Measurements from ENCODE around the gene ZNF385B.

ZNF385B gene

DNA sequence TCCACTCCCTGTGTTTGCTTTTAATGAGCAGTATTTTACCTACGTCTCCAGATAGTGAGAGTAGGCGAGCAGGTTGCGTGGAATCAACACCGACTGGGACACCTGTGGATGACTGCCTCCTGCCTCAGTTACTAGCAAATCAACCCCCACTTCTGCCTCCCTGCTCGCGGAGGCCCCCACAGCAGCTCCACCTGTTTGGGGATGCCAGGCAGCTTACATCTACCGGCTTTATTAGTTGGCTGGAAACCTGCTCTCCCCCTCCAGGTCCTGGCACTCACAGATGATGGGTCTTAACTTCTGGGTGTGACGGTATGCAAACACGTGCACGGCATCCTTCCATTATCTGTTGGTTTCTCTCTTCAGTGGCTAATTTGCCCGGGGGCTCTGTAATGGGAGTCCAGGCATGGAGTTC, 432.3 kb downstream of the ZNF385B start:
- no peaks in the 10 kb centered on the region for H3K36me3 ChIP-seq
- H3K27ac ChIP-seq: no peak overlapping the region
- no peaks in the 10 kb centered on the region for H4K20me1 ChIP-seq
- TF ChIP-seq Cebpa-rat (IDR thresholded peaks at IDR 0.05): no peak
- no peak overlapping the region for H3K9ac ChIP-seq
- no peak overlapping the region for H3K4me2 ChIP-seq
- H3K27me3 ChIP-seq: no peaks in the 10 kb centered on the region
- H3K9me3 ChIP-seq: no peaks in the 10 kb centered on the region
- no peak overlapping the region for H3K4me3 ChIP-seq
- no peaks in the 10 kb centered on the region for H3K4me1 ChIP-seq

DNA sequence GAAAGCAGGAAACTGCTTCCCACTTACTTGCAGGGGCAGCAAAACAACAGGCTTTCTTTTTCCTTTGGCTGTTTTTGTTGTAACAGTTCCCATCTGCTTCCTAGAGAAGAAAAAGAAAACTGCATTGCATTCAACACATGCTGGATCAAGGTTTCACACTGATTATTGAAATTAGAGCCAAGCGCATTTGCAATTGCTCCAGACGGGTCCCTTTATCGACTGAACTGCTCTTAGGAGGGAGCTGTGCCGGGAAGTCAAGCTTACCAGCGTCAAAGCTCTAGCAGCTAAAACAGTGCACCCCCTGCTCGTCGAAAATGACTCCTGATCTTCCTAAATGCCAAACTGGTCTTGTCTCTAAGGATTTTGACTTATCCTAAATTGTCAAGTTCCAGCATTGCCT, 432.8 kb downstream of the ZNF385B start:
- H3K9ac ChIP-seq: no peak overlapping the region
- no peaks in the 10 kb centered on the region for H3K9me3 ChIP-seq
- no peak overlapping the region for H3K4me3 ChIP-seq

GRCh38 chr2:179427065-179427464, 434.3 kb downstream of the ZNF385B start:
- Histone ChIP-seq H3K4me1 (no peaks in the 10 kb centered on the region), H3K9me3 (no peaks in the 10 kb centered on the region), H3K27ac (no peak overlapping the region), H3K27me3 (no peaks in the 10 kb centered on the region), H3K4me2 (no peak overlapping the region), H3K4me3 (no peak overlapping the region), H4K20me1 (no peaks in the 10 kb centered on the region), H3K36me3 (no peaks in the 10 kb centered on the region), H3K9ac (no peak overlapping the region)
- no peak for TF ChIP-seq Cebpa-rat (IDR thresholded peaks at IDR 0.05)

More for the DNA sequence above, 432.8 kb downstream of the ZNF385B start:
- Histone ChIP-seq H3K36me3 (no peaks in the 10 kb centered on the region), H3K4me1 (no peaks in the 10 kb centered on the region), H3K27ac (no peak overlapping the region), H3K4me2 (no peak overlapping the region), H3K27me3 (no peaks in the 10 kb centered on the region), H4K20me1 (no peaks in the 10 kb centered on the region)
- no peak for TF ChIP-seq Cebpa-rat (IDR thresholded peaks at IDR 0.05)

DNA sequence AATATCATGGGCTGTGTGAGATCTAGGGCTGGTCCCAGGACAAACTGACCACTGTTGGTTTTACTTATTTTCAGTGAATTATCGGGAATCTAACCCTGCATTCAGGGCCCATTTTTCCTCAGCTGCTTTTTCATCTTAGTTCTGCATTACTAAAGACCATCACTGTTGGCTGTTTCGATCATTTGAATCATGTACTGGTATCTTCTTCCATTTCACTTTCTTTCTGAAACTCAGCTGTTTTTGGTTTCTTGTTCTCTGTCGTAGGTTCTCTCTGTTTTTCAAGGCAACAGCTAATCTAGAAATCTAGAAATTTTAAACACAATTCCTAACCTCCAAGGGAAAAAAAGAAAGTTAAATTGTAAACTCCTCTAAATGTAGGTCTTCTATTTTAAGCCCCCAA, 436.8 kb downstream of the ZNF385B start:
- no peak overlapping the region for H3K4me3 ChIP-seq
- H3K27ac ChIP-seq: no peak overlapping the region
- no peak for TF ChIP-seq Cebpa-rat (IDR thresholded peaks at IDR 0.05)
- H3K9ac ChIP-seq: no peak overlapping the region
- no peaks in the 10 kb centered on the region for H4K20me1 ChIP-seq
- H3K4me1 ChIP-seq: no peaks in the 10 kb centered on the region
- no peaks in the 10 kb centered on the region for H3K27me3 ChIP-seq
- H3K9me3 ChIP-seq: no peaks in the 10 kb centered on the region
- H3K4me2 ChIP-seq: no peak overlapping the region
- H3K36me3 ChIP-seq: no peaks in the 10 kb centered on the region

DNA sequence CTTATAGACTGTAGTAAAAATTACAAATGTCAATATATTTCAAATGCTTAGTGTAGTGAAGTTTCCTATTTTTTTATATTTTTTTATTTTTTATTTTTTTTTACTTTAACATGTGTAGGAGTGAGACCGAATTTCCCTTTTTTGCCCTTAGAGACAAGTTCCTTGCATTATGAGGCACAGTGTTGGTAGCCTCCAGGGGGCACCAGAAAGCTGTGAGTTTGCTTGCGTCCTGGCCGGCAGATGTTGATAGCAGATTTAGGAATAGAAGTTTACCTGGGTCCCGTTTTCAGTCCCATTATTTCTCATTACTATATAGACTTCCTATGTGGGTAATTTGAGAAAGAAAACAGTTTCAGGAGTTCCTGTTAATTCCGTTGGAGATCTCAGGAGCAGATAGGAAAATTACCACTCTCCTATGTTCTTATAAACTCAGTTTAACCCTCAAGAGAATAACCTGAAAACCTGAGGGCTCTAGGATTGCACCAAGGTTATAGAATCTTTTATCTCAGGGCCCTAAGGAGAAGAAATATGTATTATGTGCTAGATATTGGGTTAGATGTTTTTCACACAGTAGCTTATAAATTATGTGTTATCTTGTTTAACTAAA, 439.3 kb downstream of the ZNF385B start:
- H3K4me3 ChIP-seq: no peak overlapping the region
- H3K4me2 ChIP-seq: no peak overlapping the region
- H3K27me3 ChIP-seq: no peaks in the 10 kb centered on the region
- no peaks in the 10 kb centered on the region for H3K4me1 ChIP-seq
- no peak for TF ChIP-seq Cebpa-rat (IDR thresholded peaks at IDR 0.05)
- H3K36me3 ChIP-seq: no peaks in the 10 kb centered on the region
- no peak overlapping the region for H3K27ac ChIP-seq
- H3K9me3 ChIP-seq: no peaks in the 10 kb centered on the region
- H4K20me1 ChIP-seq: no peaks in the 10 kb centered on the region
- no peak overlapping the region for H3K9ac ChIP-seq

DNA sequence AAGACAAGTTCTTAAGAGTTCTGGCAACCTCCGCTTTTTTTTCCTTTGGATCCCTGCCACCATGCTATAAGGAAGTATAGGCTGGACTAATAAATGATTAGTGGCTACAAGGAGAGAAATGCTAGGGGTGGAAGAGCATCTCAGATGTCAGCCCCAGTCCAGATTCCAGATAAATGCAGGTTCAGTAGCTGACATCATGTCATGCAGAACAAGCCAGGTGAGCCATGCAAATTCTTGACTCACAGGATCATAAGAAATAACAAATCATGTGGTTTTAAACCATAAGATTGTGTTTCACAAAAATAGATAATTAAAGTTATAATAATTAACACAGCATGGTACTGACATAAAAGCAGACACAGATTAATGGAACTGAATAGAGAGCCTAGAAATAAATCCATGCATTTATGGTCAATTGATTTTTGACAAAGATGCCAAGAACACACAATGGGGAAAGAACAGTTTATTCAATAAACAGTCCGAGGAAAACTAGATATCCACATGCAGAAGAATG, 443.9 kb downstream of the ZNF385B start:
- no peak for TF ChIP-seq Cebpa-rat (IDR thresholded peaks at IDR 0.05)
- Histone ChIP-seq H3K9ac (no peak overlapping the region), H3K27me3 (no peaks in the 10 kb centered on the region), H3K4me2 (no peak overlapping the region), H3K36me3 (no peaks in the 10 kb centered on the region), H3K4me3 (no peak overlapping the region), H4K20me1 (no peaks in the 10 kb centered on the region), H3K4me1 (no peaks in the 10 kb centered on the region), H3K9me3 (no peaks in the 10 kb centered on the region), H3K27ac (no peak overlapping the region)

- Histone ChIP-seq H3K9me3 (no peaks in the 10 kb centered on the region), H3K4me2 (no peak overlapping the region), H3K36me3 (no peaks in the 10 kb centered on the region), H3K4me1 (no peaks in the 10 kb centered on the region), H3K4me3 (no peak overlapping the region), H3K27ac (no peak overlapping the region), H3K9ac (no peak overlapping the region), H4K20me1 (no peaks in the 10 kb centered on the region), H3K27me3 (no peaks in the 10 kb centered on the region)
- TF ChIP-seq Cebpa-rat (IDR thresholded peaks at IDR 0.05): no peak
Measured at GRCh38 chr2:179412112-179412511, 449.3 kb downstream of the ZNF385B start.

DNA sequence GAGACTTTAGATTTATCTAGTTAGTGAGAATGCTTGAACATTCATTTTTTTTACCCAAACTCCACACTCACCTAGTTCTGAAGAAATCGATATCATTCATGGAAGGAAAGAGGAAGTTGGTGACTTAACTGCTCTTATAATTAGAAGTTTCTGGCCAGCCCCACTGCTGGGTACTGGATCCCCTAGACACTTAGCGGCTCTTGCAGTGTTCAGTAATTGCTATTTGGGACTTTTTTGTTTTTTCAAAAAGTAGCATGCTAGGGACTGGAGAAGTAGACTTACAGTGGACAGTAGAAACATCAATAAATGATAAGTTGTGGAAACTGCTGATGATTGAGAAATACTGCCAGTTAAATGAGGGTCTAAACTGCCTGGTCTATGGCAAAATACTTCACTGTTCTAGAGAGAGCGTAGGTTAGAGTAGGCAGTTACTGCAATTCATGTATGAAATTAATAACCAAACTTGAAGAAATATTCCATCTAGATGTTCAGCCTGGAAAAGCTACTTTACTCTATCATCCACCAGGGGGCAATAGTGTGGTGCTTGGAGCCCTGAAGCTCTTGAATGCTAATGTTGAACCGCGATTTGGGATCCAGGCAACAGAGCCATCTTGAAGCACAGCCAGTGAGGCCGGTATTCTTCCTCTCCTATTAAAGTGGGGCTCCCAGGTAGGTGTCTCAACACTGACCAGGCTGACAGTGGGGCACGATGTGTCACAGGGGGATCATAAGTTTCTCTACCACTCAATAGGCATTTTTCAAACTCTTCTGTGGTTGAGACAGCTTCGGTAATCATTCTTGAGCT, 450.7 kb downstream of the ZNF385B start:
- Histone ChIP-seq H3K4me2 (no peak overlapping the region), H3K36me3 (no peaks in the 10 kb centered on the region), H3K27ac (no peak overlapping the region), H3K9ac (no peak overlapping the region), H3K4me1 (no peaks in the 10 kb centered on the region), H4K20me1 (no peaks in the 10 kb centered on the region), H3K4me3 (no peak overlapping the region), H3K27me3 (no peaks in the 10 kb centered on the region), H3K9me3 (no peaks in the 10 kb centered on the region)
- no peak for TF ChIP-seq Cebpa-rat (IDR thresholded peaks at IDR 0.05)

DNA sequence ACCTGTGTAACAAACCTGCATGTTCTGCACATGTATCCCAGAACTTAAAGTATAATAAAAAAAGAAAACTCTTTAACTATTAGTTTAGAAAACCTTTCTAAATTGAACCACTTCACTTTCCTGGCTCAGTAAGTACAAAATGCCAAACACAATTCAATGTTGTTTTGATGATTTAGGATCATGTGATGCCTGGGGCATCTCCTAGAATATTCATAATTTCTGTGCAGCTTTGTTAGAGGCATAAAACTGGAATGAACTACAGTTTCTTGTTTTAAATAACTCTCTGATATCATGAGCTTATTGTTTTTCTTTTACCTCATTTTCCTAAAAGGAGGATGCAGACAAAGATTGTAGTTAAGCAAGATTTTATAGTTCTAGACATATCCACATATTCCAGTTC, 457.8 kb downstream of the ZNF385B start:
- H3K4me3 ChIP-seq: no peak overlapping the region
- H3K36me3 ChIP-seq: no peaks in the 10 kb centered on the region
- no peaks in the 10 kb centered on the region for H3K4me1 ChIP-seq
- H3K9me3 ChIP-seq: no peaks in the 10 kb centered on the region
- no peaks in the 10 kb centered on the region for H3K27me3 ChIP-seq
- TF ChIP-seq Cebpa-rat (IDR thresholded peaks at IDR 0.05): no peak
- H4K20me1 ChIP-seq: no peaks in the 10 kb centered on the region
- H3K27ac ChIP-seq: no peak overlapping the region
- H3K4me2 ChIP-seq: no peak overlapping the region
- H3K9ac ChIP-seq: no peak overlapping the region

DNA sequence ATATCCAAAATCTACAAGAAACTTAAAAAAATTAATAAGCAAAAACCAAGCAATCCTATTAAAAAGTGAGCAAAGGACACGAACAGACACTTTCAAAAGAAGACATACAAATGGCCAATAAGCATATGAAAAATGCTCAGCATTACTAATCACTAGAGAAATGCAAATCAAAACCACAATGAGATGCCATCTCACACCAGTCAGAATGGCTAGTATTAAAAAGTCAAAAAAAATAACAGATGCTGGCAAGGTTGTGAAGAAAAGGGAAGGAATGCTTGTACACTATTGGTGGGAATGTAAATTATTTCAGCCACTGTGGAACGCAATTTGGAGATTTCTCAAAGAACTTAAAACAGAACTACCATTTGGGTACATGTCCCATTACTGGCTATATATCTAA, 467.9 kb downstream of the ZNF385B start:
- H3K4me1 ChIP-seq: no peaks in the 10 kb centered on the region
- no peaks in the 10 kb centered on the region for H3K27me3 ChIP-seq
- TF ChIP-seq Cebpa-rat (IDR thresholded peaks at IDR 0.05): no peak
- no peaks in the 10 kb centered on the region for H4K20me1 ChIP-seq
- H3K36me3 ChIP-seq: no peaks in the 10 kb centered on the region
- no peak overlapping the region for H3K9ac ChIP-seq
- no peak overlapping the region for H3K4me2 ChIP-seq
- no peak overlapping the region for H3K27ac ChIP-seq
- no peak overlapping the region for H3K4me3 ChIP-seq
- no peaks in the 10 kb centered on the region for H3K9me3 ChIP-seq
